GM21576 (cell line): ENCODE data around the gene PSEN2.
"Not testable (repeated sequence)": the region's sequence is repeated elsewhere in the genome, so short reads cannot be mapped to it uniquely, and the experiment has no call there.

Experiments
- ATAC-seq: cut with Tn5 transposase; IDR thresholded peaks from one replicate; pipeline ENCODE4 v1.9.1; 2021; ENCODE audit warnings: mild to moderate bottlenecking, moderate library complexity; ENCODE audit not compliant: unreplicated experiment

The PSEN2 gene

GRCh38 chr1:226870401-226871279 is at the start of gene PSEN2:
TSS of gene PSEN2 (plus strand) at chr1:226870616. CDS start at chr1:226881908, 11,292 bp downstream.
- ATAC-seq, result peak; percentile 91

- no peak for ATAC-seq
Measured at GRCh38 chr1:226820941-226821718, 49.3 kb upstream of the PSEN2 start.

- no peak for ATAC-seq
Measured at GRCh38 chr1:226821719-226822085, 48.7 kb upstream of the PSEN2 start.

- no peak for ATAC-seq
Measured at GRCh38 chr1:226823643-226824042, 46.8 kb upstream of the PSEN2 start.

- ATAC-seq, result no peak
Measured at GRCh38 chr1:226825037-226825745, 45.2 kb upstream of the PSEN2 start.

- no peak for ATAC-seq
Measured at GRCh38 chr1:226825746-226826100, 44.7 kb upstream of the PSEN2 start.

- no peak for ATAC-seq
Measured at GRCh38 chr1:226826479-226827261, 43.7 kb upstream of the PSEN2 start.

- ATAC-seq, result no peak
Measured at GRCh38 chr1:226827458-226827857, 43.0 kb upstream of the PSEN2 start.

GRCh38 chr1:226827968-226828513 is 42.4 kb upstream of the PSEN2 start:
- peak; percentile 93 for ATAC-seq

- ATAC-seq, result no peak
Measured at GRCh38 chr1:226829105-226829504, 41.3 kb upstream of the PSEN2 start.

- no peak for ATAC-seq
Measured at GRCh38 chr1:226831953-226832352, 38.5 kb upstream of the PSEN2 start.

- no peak for ATAC-seq
Measured at GRCh38 chr1:226832613-226833012, 37.8 kb upstream of the PSEN2 start.

- not testable (repeated sequence) for ATAC-seq
Measured at GRCh38 chr1:226834179-226834578, 36.2 kb upstream of the PSEN2 start.

GRCh38 chr1:226835396-226835795 is 35.0 kb upstream of the PSEN2 start:
- not testable (repeated sequence) for ATAC-seq

GRCh38 chr1:226837966-226838365 is 32.5 kb upstream of the PSEN2 start:
- ATAC-seq, result not testable (repeated sequence)

- ATAC-seq, result no peak
Measured at GRCh38 chr1:226838456-226838855, 32.0 kb upstream of the PSEN2 start.

GRCh38 chr1:226845624-226846023 is 24.8 kb upstream of the PSEN2 start:
- no peak for ATAC-seq

GRCh38 chr1:226846786-226847185 is 23.6 kb upstream of the PSEN2 start:
- no peak for ATAC-seq

GRCh38 chr1:226854548-226854947 is 15.9 kb upstream of the PSEN2 start:
- not testable (repeated sequence) for ATAC-seq

GRCh38 chr1:226862890-226863289 is 7.5 kb upstream of the PSEN2 start:
- ATAC-seq, result no peak
